SK-N-SH (cell line): ENCODE measurements around the gene HOXB5. TPM values are rescaled to one million over a fixed set of nuclear protein-coding genes. Genes with fewer than 3 reads are reported as not detected.

Experiments
- CTCF ChIA-PET: fragments of 300-600, 350-600 bp; formaldehyde crosslinking; extraction: SDS; loops from one replicate; lab custom pipeline; 2021; lab: Yijun Ruan, JAX
- POLR2A ChIA-PET: fragments of 350-600 bp; sonication (Branson Sonifier 250); formaldehyde crosslinking; extraction: SDS; loops from one replicate; lab custom pipeline; 2020; ENCODE audit warnings: antibody characterized with exemption, inconsistent platforms; lab: Yijun Ruan, JAX
- DNase-seq: peaks from one replicate; pipeline ENCODE4 v3.0.0; 2012
- H2AFZ ChIP-seq: fragments of 200-600 bp; sonication (generic); 2 replicates; pipeline ENCODE4 v1.8.1; 2016; ENCODE audit warnings: antibody characterized with exemption, mild to moderate bottlenecking, low read depth
- H3F3A ChIP-seq: fragments of 200-600 bp; sonication (generic); replicated peaks from 2 replicates; pipeline ENCODE3; 2016; ENCODE audit warnings: antibody characterized with exemption, mild to moderate bottlenecking; ENCODE audit not compliant: insufficient read depth
- H3K27ac ChIP-seq, 2 experiments: fragments of 200-500 bp in 1 of 2; fragments of 200-600 bp in 1 of 2; sonication (Bioruptor generic) in 1 of 2; sonication (generic), shearing (Covaris generic) in 1 of 2; 2 replicates each; pipeline versions ENCODE4 v1.5.1 to v1.6.1; 2014 to 2016; ENCODE audit warnings: low read depth in 2 of 2, inconsistent platforms in 1 of 2, low read length in 1 of 2, mild to moderate bottlenecking in 1 of 2, mixed read lengths in 1 of 2
- H3K27me3 ChIP-seq: fragments of 200-600 bp; sonication (generic), shearing (Covaris generic); 2 replicates; pipeline ENCODE4 v1.6.1; 2016; ENCODE audit warnings: mixed run types; ENCODE audit not compliant: insufficient read depth
- H3K36me3 ChIP-seq, 2 experiments: fragments of 200-500 bp in 1 of 2; fragments of 200-600 bp in 1 of 2; sonication (Bioruptor generic) in 1 of 2; sonication (generic) in 1 of 2; replicated peaks in 1 of 2; 2 replicates each; pipeline versions ENCODE3 to v1.5.1; 2014 to 2016; ENCODE audit warnings: low read length in 1 of 2, mild to moderate bottlenecking in 1 of 2; ENCODE audit not compliant: insufficient read depth in 2 of 2, control insufficient read depth in 1 of 2
- H3K4me1 ChIP-seq, 2 experiments: fragments of 200-500 bp in 1 of 2; fragments of 200-600 bp in 1 of 2; sonication (Bioruptor generic) in 1 of 2; sonication (generic), shearing (Covaris generic) in 1 of 2; 2 replicates each; pipeline versions ENCODE4 v1.5.1 to v1.6.1; 2014 to 2016; ENCODE audit warnings: low read depth in 1 of 2, low read length in 1 of 2, mixed run types in 1 of 2; ENCODE audit not compliant: insufficient read depth in 2 of 2, control insufficient read depth in 1 of 2
- H3K4me2 ChIP-seq: fragments of 200-600 bp; sonication (generic), shearing (Covaris generic); 2 replicates; pipeline ENCODE4 v1.6.1; 2017; ENCODE audit warnings: mixed run types
- H3K4me3 ChIP-seq, 2 experiments: fragments of 200-500 bp in 1 of 2; fragments of 200-600 bp in 1 of 2; sonication (Bioruptor generic) in 1 of 2; sonication (generic), shearing (Covaris generic) in 1 of 2; 2 replicates each; pipeline versions ENCODE4 v1.5.1 to v1.8.1; 2014 to 2016; ENCODE audit warnings: low read depth in 2 of 2, inconsistent platforms in 1 of 2, low read length in 1 of 2, mild to moderate bottlenecking in 1 of 2, mixed read lengths in 1 of 2, moderate library complexity in 1 of 2
- H3K79me2 ChIP-seq: fragments of 200-600 bp; sonication (generic); 2 replicates; pipeline ENCODE4 v1.8.1; 2017; ENCODE audit warnings: mild to moderate bottlenecking; ENCODE audit not compliant: insufficient read depth
- H3K9ac ChIP-seq: fragments of 200-600 bp; sonication (generic); 2 replicates; pipeline ENCODE4 v1.6.1; 2017; ENCODE audit warnings: mixed run types
- H3K9me2 ChIP-seq: fragments of 200-600 bp; sonication (generic); 2 replicates; pipeline ENCODE4 v1.6.1; 2017; ENCODE audit warnings: mixed run types
- H3K9me3 ChIP-seq: fragments of 200-600 bp; sonication (generic); 2 replicates; pipeline ENCODE4 v1.6.1; 2017; ENCODE audit warnings: mixed run types, mild to moderate bottlenecking, moderate library complexity
- H4K20me1 ChIP-seq: fragments of 200-600 bp; sonication (generic); 2 replicates; pipeline ENCODE4 v1.6.1; 2017; ENCODE audit warnings: mild to moderate bottlenecking, mixed run types; ENCODE audit not compliant: insufficient read depth
- CTCF ChIP-seq: fragments of 200-600 bp; sonication (generic); IDR thresholded peaks from 2 replicates; pipeline ENCODE4 v1.6.1; 2017; ENCODE audit warnings: antibody characterized with exemption, mild to moderate bottlenecking, moderate library complexity
- ELF1 ChIP-seq: IDR thresholded peaks from 2 replicates; pipeline ENCODE4 v1.4.0; 2012
- EP300 ChIP-seq, 2 experiments: IDR thresholded peaks; 2 replicates each; pipeline versions ENCODE4 v1.4.0 to v1.6.1; 2012; ENCODE audit warnings: borderline replicate concordance in 1 of 2, low read depth in 1 of 2, low read length in 1 of 2
- EZH2phosphoT487 ChIP-seq: fragments of 200-600 bp; sonication (generic); IDR thresholded peaks from 2 replicates; pipeline ENCODE4 v1.6.1; 2017; ENCODE audit warnings: low read depth, mixed run types, mild to moderate bottlenecking, antibody characterized with exemption, moderate library complexity, borderline replicate concordance
- FOXJ3 ChIP-seq: sonication (generic); formaldehyde crosslinking; IDR thresholded peaks from 2 replicates; pipeline ENCODE4 v1.5.1; 2020; ENCODE audit warnings: mild to moderate bottlenecking, missing genetic modification reagents
- MAX ChIP-seq: IDR thresholded peaks from 2 replicates; pipeline ENCODE4 v1.4.0; 2012; ENCODE audit warnings: low read depth
- NFIC ChIP-seq: IDR thresholded peaks from 2 replicates; pipeline ENCODE4 v1.4.0; 2012; ENCODE audit warnings: borderline replicate concordance
- POLR2AphosphoS5 ChIP-seq: IDR thresholded peaks from 2 replicates; pipeline ENCODE4 v1.6.1; 2012; ENCODE audit warnings: low read depth, low read length
- RAD21 ChIP-seq: IDR thresholded peaks from 2 replicates; pipeline ENCODE4 v1.6.1; 2012; ENCODE audit warnings: mild to moderate bottlenecking, low read length
- SIN3A ChIP-seq: IDR thresholded peaks from 2 replicates; pipeline ENCODE4 v1.6.1; 2012; ENCODE audit warnings: low read depth, mild to moderate bottlenecking, low read length, moderate library complexity, borderline replicate concordance
- TCF12 ChIP-seq: IDR thresholded peaks from 2 replicates; pipeline ENCODE4 v1.4.0; 2012
- ZBTB33 ChIP-seq: IDR thresholded peaks from 2 replicates; pipeline ENCODE4 v1.4.0; 2012; ENCODE audit warnings: low read depth, borderline replicate concordance
- WGBS: methylation state at CpG from one replicate; pipeline ENCODE4 v1.1.6; 2017; ENCODE audit warnings: low lambda C conversion rate; 5-methylcytosine and 5-hydroxymethylcytosine counted together
- polyA plus RNA-seq, 3 experiments: library from polyadenylated mRNA; depleted of rRNA; stranded (reverse); fragments of >200 nt; gene quantifications; 2 replicates each; pipeline ENCODE4 v1.2.3, GENCODE V29; 2012

HOXB5 gene
- polyA plus RNA-seq, 1 of the 3 experiments (the other 2 are of a cell fraction), result not detected

- ChIA-PET CTCF (interaction anchor here (0.6 to 1.9 kb wide), 5 partner anchors 22 to 288 kb away, joined by 3 to 15 read pairs (median 4); no protein-coding TSS in a partner anchor), POLR2A (no interaction called here)
- Histone ChIP-seq H3F3A (peaks cover 4% of the 10 kb centered on the region), H3K4me2 (no peak overlapping the region), H3K36me3 (no peaks in the 10 kb centered on the region), H3K4me3 (no peak overlapping the region), H4K20me1 (no peaks in the 10 kb centered on the region), H3K79me2 (no peaks in the 10 kb centered on the region), H3K9ac (no peak overlapping the region), H3K9me3 (no peaks in the 10 kb centered on the region), H3K27ac (no peak overlapping the region), H2AFZ (no peak overlapping the region), H3K27me3 (peaks cover 98% of the 10 kb centered on the region), H3K4me1 (0 out of 4 replicates have a peak, but pooled peaks cover 0 to 4% of the 10 kb centered on the region in 2 experiments), H3K9me2 (no peaks in the 10 kb centered on the region)
- TF ChIP-seq TCF12 (no peak), EP300 (IDR thresholded peaks at IDR 0.05; ENCODE audit: borderline replicate concordance in 1 of 2, low read depth in 1 of 2, low read length in 1 of 2) (no peak), CTCF (no peak), EZH2phosphoT487 (no peak), ZBTB33 (no peak), MAX (no peak), NFIC (no peak), SIN3A (no peak), FOXJ3 (CRISPR knock-in tag) (no peak), POLR2AphosphoS5 (no peak), ELF1 (no peak), RAD21 (no peak)
- no peak for DNase-seq
- WGBS, result 56% methylated on average over 10 of the region's 10 CpGs
Observed at GRCh38 chr17:48591255-48592056, 2.1 kb downstream of the HOXB5 start.
